GM18870 (cell line): ENCODE measurements around the gene ALDH5A1.

ENCODE experiments used
- ATAC-seq: cut with Tn5 transposase; IDR thresholded peaks from one replicate; pipeline ENCODE4 v1.9.1; 2021; ENCODE audit warnings: moderate library complexity; ENCODE audit not compliant: unreplicated experiment

ALDH5A1 gene

DNA sequence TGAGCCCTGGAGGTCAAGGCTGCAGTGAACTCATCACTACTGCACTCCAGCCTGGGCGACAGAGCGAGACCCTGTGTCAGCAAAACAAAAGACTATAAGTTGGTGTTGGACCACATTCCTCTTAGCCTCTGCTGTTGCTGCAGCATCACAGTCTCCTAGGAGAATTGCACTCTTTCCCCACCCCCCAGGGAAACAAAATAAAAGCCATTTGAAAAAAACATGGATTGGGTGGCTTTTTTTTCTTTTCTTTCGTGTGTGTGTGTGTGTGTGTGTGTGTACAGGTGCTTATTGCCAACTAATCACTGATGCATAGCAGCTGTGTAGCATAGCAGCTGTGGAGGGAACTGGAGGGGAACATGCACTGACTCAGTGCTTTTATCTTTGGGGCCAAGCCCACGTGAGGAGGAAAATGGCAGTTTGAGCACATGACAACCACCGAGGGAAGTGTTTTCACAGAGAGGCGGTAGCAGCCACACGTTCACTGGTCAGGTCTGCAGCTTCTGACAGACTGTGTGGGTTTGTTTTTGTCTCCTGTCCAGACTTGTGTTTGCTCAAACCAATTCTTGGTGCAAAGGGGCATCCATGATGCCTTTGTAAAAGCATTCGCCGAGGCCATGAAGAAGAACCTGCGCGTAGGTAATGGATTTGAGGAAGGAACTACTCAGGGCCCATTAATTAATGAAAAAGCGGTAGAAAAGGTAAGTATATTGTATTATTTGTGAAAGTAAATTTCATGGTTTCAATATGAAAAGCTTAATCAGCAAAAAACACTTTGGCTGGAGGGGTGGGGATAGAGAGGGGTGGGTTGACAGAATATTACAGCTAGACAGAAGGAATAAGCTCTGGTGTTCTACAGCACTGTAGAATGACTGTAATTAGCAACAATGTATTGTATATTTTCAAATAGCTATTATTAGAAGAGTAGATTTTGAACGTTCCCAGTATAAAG is 27.7 kb downstream of the ALDH5A1 start:
- peak; percentile 31 for ATAC-seq

GRCh38 chr6:24524329-24524728 is 29.6 kb downstream of the ALDH5A1 start:
- no peak for ATAC-seq

DNA sequence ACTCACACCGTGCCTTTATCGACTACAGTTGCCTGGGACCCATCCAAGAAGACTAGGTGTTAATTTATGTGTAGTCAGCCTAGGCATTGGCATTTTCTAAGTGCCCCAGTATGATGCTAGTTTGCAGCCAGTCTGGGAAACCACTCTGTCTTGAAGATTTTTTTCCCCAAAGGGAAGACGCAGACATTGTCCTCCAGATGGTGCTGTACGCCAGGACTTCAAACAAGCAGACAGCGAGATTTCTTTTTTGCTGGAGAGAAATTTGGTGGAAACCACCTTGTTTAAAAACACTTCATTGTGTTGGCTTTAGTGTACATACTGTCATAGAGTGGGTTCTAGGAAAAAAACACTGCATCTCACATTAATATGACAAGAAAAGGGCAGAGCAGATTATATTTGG is 30.0 kb downstream of the ALDH5A1 start:
- ATAC-seq, result no peak

DNA sequence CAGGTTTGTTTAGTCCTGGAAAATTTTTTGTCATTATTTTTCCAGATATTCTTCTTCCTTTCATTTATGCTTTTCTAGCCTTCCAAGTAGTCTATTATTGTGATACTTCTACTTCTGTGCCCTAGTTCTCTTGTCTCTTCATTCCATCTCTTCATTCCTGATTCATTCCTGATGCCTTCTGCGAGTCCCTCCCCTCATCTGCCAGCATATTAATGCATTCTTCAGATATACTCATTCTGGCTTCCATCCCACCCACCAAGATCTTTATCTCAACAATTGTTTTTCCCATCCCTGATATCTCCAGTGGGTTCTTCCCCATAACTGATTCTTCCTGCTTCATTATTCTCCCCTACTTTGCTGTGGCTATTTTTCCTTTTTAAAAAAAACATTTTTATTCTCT is 35.2 kb downstream of the ALDH5A1 start:
- ATAC-seq, result no peak

DNA sequence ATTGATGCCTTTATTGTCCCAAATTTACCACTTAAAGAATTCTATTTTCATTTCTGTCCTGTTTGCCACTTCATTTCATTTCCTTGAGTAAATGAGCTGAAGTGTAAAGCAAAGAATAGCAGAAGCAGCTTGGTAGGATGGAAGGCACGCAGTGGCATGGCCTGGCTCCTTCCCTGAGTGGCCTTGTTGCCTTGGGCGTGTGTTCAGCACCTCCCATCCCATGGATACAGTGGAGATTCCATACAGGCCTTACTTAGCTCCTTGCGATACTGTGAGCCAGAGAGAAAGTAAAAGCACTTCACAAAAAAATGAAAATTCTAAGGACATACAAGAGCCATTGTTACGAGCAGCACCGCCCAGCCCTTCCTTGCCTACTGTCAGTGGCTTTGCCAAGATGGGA is 39.6 kb downstream of the ALDH5A1 start:
- no peak for ATAC-seq

GRCh38 chr6:24535210-24535609 is 40.4 kb downstream of the ALDH5A1 start:
- no peak for ATAC-seq

DNA sequence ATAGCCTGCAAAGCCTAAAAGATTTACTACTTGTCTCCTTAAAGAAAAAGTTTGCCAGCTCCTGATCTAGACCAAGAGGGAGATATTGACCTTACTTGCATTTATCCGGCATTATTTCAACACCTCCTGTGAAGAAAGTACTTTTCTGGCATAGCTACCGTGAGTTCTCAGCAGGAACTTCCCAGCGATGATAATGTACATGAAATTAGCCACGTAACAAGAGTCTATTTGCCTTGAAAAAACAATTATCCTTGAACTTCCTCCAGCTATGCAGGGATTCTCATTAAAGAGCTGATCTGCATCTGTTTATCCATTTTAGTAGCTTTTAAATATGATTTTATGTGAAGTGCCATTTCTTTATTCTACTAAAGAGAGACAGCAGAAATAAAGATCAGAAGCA is 41.7 kb downstream of the ALDH5A1 start:
- ATAC-seq, result no peak

DNA sequence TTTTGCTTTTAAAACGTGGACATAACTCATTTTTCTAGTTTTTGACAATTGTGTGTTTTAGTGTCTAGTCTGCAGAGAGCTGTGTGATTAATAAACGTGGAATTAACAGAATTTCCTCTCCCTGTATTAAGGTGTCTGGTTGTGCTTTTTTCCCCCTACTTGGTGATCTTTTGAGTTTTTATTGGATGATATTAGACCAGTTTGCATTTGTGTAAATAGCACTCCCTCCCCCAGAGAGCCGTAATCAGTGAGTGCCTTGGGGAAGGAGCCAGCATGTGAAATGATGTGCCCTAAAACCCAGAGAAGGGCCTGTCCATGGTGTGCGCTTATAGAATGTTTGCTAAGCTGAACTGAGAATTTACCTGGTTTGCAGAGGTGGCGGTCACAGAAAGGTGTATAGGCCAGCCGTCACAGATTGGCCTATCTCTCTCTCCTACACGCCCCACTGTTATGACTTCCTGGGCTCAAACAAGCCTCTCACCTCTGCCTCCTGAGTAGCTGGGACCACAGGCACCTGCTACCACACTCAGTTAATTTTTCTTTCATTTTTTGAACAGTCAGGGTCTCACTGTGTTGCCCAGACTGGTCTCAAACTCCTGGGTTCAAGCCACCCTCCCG is 42.4 kb downstream of the ALDH5A1 start:
- ATAC-seq, result no peak

- ATAC-seq, result no peak
Measured at GRCh38 chr6:24537771-24538385, 43.1 kb downstream of the ALDH5A1 start.

DNA sequence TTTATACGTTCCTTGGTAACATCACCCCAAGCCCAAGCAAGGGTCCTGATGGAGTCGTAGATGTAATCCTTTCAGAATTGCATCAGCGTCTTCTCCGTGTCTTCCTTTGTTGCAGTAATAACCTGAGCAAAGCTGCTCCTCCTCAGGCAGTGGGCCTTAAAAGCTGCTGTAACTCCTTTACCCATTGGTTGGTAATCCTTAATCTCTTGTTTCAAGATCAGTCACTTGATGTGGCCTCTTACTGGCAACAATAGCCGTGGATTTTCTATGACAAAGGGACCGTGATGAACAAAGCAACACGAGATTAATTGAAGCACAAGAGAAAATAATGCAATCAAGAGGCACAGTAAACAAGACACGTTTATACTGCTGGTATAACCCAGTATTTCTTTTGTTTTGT is 44.6 kb downstream of the ALDH5A1 start:
- no peak for ATAC-seq

DNA sequence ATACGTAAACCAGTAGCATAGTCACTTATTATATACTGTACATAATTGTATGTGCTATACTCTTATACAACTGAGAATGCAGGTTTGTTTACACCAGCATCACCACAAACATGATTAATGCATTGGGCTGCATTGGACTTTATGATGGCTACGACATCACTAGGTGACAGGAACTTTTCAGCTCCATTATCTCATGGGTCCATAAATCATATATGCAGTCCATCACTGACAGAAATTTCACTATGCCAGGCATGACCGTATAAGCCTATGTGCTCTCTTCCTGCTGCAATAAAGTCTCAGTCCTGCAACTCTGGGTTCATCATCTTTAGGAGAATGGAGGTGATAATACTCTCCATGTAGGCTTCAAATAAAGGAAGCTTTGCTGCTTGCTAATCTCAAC is 45.4 kb downstream of the ALDH5A1 start:
- no peak for ATAC-seq

- no peak for ATAC-seq
Measured at GRCh38 chr6:24543683-24544082, 48.9 kb downstream of the ALDH5A1 start.

- ATAC-seq, result no peak
Measured at GRCh38 chr6:24545183-24545582, 50.4 kb downstream of the ALDH5A1 start.

GRCh38 chr6:24545691-24546090 is 50.9 kb downstream of the ALDH5A1 start:
- ATAC-seq, result no peak

GRCh38 chr6:24546439-24546838 is 51.7 kb downstream of the ALDH5A1 start:
- no peak for ATAC-seq

GRCh38 chr6:24547243-24547642 is 52.5 kb downstream of the ALDH5A1 start:
- peak; percentile 73 for ATAC-seq

GRCh38 chr6:24549158-24549557 is 54.4 kb downstream of the ALDH5A1 start:
- ATAC-seq, result no peak

DNA sequence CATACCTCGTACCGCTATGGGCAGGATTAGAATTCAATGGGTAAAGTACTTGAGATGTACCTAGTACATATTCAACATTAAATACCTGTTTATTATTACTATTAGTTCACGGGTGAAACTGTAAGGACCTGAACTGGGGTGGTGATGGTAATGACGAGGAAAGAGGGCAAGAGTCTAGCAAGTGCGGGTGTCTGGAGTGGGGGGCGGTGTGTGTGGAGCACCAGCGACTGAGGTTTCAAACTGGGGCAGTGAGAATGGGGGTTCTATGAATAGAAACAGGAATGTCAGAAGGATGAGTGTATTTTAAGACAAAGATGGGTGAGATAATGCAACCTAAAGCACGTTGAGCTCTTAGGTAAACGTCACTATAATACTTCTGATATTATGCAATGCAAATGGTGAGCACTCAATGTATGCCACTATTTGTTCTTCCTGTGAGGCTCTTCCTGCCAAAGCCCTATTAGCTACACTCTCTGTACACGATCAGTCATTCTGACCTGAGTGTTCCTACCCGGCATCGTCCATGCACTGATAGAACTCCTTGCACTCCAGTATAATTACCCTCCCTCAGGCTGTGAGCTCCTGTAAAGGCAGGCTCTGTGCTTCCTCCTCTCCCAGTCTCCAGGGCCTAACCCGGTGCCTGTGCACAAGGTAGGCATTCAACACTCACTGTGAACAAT is 55.0 kb downstream of the ALDH5A1 start:
- no peak for ATAC-seq

DNA sequence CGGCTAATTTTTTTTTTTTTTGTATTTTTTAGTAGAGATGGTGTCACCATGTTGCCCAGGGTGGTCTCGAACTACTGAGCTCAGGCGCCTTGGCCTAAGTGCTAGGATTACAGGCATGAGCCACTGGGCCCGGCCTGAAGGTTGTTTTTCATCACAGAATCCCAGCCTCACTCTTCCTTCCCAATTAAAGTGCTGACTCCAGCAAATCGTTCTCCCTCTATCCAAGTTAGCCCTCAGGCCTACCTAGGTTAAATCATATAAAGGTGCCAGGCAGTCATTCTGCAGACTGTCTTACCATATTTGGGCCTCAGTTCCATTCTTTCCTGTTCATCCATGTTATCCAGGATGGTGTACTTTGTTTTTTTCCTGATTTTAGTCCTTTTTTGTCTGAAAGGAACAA is 56.4 kb downstream of the ALDH5A1 start:
- ATAC-seq, result no peak

DNA sequence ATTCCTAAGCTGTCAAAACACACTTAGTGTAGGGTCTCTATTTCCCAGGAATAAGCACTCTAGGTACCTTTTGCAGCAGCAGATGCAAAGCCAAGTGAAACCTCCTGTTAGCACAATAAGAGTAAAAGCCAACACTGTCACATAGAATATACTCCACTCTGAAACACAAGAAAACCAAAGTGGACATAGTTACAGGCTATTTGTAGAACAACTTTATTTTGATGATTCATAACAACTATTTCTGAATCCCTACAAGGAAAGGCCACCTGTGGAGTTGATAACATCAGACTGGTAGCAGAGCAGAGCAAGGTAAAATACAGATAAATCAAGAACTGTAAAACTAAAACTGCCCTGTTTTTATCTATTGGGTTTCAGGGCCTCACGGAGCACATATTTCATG is 59.7 kb downstream of the ALDH5A1 start:
- no peak for ATAC-seq

- no peak for ATAC-seq
Measured at GRCh38 chr6:24558516-24558915, 63.7 kb downstream of the ALDH5A1 start.
